Omental fat pad (tissue), 4 donors: ENCODE data around the gene BCLAF1. TPM values are rescaled to one million over a fixed set of nuclear protein-coding genes. Genes with fewer than 3 reads are reported as not detected.
"Not testable (repeated sequence)": the region's sequence is repeated elsewhere in the genome, so short reads cannot be mapped to it uniquely, and the experiment has no call there.

Experiments used
- ATAC-seq: fragments of 150-250 bp; one replicate; pipeline ENCODE4 v1.9.1; 2016; ENCODE audit warnings: mild to moderate bottlenecking, moderate library complexity; ENCODE audit not compliant: low FRiP score
- DNase-seq: peaks from one replicate; pipeline ENCODE4 v3.0.0-alpha.2; 2019; ENCODE audit warnings: low spot score
- CTCF ChIP-seq, 3 donors: fragments of 450-650 bp; IDR thresholded peaks; one replicate each; pipeline ENCODE4 v1.5.1; 2016 to 2017; ENCODE audit warnings: antibody characterized with exemption in 3 of 3, mild to moderate bottlenecking in 3 of 3, moderate library complexity in 2 of 3
- total RNA-seq, 4 donors: library from RNA; depleted of rRNA; stranded (reverse); fragments of >200 nt; gene quantifications; one replicate each; pipeline ENCODE4 v1.1.0, GENCODE V29; 2016

BCLAF1 gene
- total RNA-seq, 4 donors from 2014 or later = 95.2 to 168 (median 148) TPM

DNA sequence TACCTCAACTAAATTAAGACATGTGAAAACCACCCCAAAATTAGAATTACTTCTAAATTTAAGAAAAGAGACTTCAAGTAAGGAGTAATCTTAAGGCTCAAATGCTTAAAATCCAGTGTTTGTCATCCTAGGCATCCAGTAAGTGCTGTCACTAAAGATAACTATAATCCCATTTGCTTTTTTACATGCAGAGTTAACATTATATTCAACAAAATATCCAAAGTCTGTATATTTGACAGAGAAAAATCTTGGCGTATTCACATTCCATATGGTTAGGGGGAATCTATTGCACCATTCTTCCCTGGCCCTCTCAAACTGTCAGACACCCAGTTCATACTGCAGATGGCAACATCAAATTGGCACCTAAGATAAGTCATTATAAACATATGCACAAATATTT, 56.9 kb downstream of the BCLAF1 start:
- DNase-seq = no peak
- TF ChIP-seq CTCF (IDR thresholded peaks at IDR 0.05) = no peak
- no peak for ATAC-seq

GRCh38 chr6:136230219-136230853, 59.3 kb downstream of the BCLAF1 start:
- ATAC-seq = no peak
- no peak for DNase-seq
- TF ChIP-seq CTCF (IDR thresholded peaks at IDR 0.05) = no peak

- TF ChIP-seq CTCF (IDR thresholded peaks at IDR 0.05) = no peak
Observed at GRCh38 chr6:136228814-136229213, 60.8 kb downstream of the BCLAF1 start.

GRCh38 chr6:136226674-136227377, 62.8 kb downstream of the BCLAF1 start:
- DNase-seq (no peak), ATAC-seq (peak; percentile 34)
- TF ChIP-seq CTCF (IDR thresholded peaks at IDR 0.05) = no peak

More at GRCh38 chr6:136228814-136229213, 60.8 kb downstream of the BCLAF1 start:
- ATAC-seq (no peak), DNase-seq (no peak)

DNA sequence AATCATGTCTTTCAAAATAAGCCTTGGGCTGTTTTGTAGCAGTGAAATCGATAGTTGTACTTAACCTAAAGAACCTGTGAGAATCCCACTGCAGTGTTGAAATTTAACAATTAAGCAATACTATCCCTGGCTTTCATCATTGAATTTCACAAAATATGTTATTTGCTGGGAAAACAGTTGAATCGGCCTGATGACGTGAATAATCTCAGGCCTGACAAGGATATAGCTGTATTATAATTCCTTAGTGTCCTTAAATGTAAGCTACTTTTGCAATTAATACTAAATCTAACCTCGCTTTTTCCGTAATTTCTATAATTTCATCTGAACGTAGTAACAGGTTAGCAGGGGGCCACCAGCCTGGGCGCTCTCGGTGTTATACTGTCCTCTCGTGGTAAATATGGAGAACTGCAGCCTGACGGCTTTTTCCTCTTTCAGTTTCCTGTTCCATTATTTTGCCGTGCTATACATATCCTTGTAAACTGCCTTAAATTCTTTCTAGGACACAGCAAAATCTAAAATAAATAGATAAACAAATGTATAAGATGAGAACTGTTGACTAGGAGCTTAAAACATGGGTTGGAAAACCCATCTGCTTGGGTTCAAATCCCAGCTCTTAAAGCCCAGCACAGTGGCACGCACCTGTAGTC, 63.5 kb downstream of the BCLAF1 start:
- DNase-seq (peak; percentile 44), ATAC-seq (peak; percentile 92)
- peak in 2 of 3 donors; percentile 90 to 100 for TF ChIP-seq CTCF (IDR thresholded peaks at IDR 0.05)

DNA sequence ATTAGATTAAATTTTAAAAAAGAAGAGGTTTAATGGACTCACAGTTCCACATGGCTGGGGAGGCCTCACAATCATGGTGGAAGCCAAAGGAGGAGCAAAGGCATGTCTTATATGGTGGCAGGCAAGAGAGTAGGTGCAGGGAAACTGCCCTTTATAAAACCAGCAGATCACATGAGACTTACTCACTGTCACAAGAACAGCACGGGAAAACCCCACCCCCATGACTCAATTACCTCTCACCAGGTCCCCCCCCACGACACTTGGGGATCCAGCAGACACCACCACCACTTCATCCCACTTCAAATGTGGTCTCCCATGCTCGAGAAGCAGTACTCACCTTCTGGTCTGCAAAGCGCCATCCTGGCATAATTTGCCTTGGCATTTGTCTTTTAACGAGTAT, 64.2 kb downstream of the BCLAF1 start:
- ATAC-seq (no peak), DNase-seq (no peak)
- no peak for TF ChIP-seq CTCF (IDR thresholded peaks at IDR 0.05)

- not testable (repeated sequence) for ATAC-seq, DNase-seq
Observed at GRCh38 chr6:136224974-136225373, 64.7 kb downstream of the BCLAF1 start.
